B cell (primary cell): ENCODE measurements around the gene TRIO. TPM values are rescaled to one million over a fixed set of nuclear protein-coding genes. Genes with fewer than 3 reads are reported as not detected.
A peak's percentile ranks its signal among the peaks of the same experiment; 100 is the strongest.

Source experiments
- ATAC-seq: fragments of 200-7000 bp; cut with Tn5 transposase; one replicate; pipeline ENCODE4 v1.10.0; 2021; ENCODE audit warnings: low read depth, mild to moderate bottlenecking, moderate number of reproducible peaks, moderate library complexity
- CTCF ChIA-PET: fragments of 350-600 bp; sonication (Branson Sonifier 250); formaldehyde crosslinking; loops from one replicate; lab custom pipeline; 2021; ENCODE audit warnings: antibody characterized with exemption, inconsistent platforms; lab: Charles Lee
- POLR2A ChIA-PET: fragments of 350-600 bp; sonication (Branson Sonifier 250); formaldehyde crosslinking; loops from one replicate; lab custom pipeline; 2021; ENCODE audit warnings: antibody characterized with exemption; lab: Charles Lee
- DNase-seq: peaks from one replicate; pipeline ENCODE4 v3.0.0; 2013
- H2AFZ ChIP-seq: 2 replicates; pipeline ENCODE4 v1.6.1; 2012; ENCODE audit warnings: mild to moderate bottlenecking, low read depth, low read length; ENCODE audit not compliant: insufficient read depth, poor library complexity, severe bottlenecking
- H3K27ac ChIP-seq, 2 donors: 1 replicate in 1 of 2; 2 replicates in 1 of 2; pipeline ENCODE4 v1.5.1; 2012 to 2013; ENCODE audit warnings: low read length in 2 of 2, mild to moderate bottlenecking in 2 of 2, moderate library complexity in 1 of 2
- H3K27me3 ChIP-seq, 4 experiments: fragments of 200-600 bp in 1 of 4; sonication (generic) in 1 of 4; replicated peaks in 1 of 4; 1 replicate in 2 of 4; 2 replicates in 2 of 4; pipeline versions ENCODE4 v1.6.1 to v1.7.0; 2013 to 2016; ENCODE audit warnings: low read length in 3 of 4, mild to moderate bottlenecking in 2 of 4, mixed read lengths in 1 of 4, moderate library complexity in 1 of 4; ENCODE audit not compliant: insufficient read depth in 4 of 4, control insufficient read depth in 3 of 4; ENCODE audit errors: control extremely low read depth in 1 of 4
- H3K36me3 ChIP-seq, 2 experiments: replicated peaks in 1 of 2; 1 replicate in 1 of 2; 2 replicates in 1 of 2; pipeline versions ENCODE4 v1.6.1 to v1.7.1; 2013; ENCODE audit warnings: low read length in 1 of 2; ENCODE audit not compliant: insufficient read depth in 2 of 2, control insufficient read depth in 1 of 2; ENCODE audit errors: control extremely low read depth in 1 of 2, extremely low read depth in 1 of 2
- H3K4me1 ChIP-seq, 2 donors: fragments of 200-600 bp in 1 of 2; sonication (generic) in 1 of 2; 1 replicate in 1 of 2; 2 replicates in 1 of 2; pipeline versions ENCODE4 v1.5.1 to v1.6.1; 2013 to 2017; ENCODE audit warnings: low read length in 2 of 2; ENCODE audit not compliant: control insufficient read depth in 2 of 2, insufficient read depth in 2 of 2
- H3K4me2 ChIP-seq: replicated peaks from 2 replicates; pipeline ENCODE3; 2012; ENCODE audit warnings: mild to moderate bottlenecking, low read depth, low read length; ENCODE audit not compliant: poor library complexity, severe bottlenecking
- H3K4me3 ChIP-seq, 5 experiments: fragments of 200-600 bp in 1 of 5; sonication (generic) in 1 of 5; 1 replicate in 3 of 5; 2 replicates in 2 of 5; pipeline versions ENCODE4 v1.5.1 to v1.7.0; 2011 to 2016; ENCODE audit warnings: low read length in 4 of 5, mild to moderate bottlenecking in 4 of 5, low read depth in 2 of 5, control low read depth in 1 of 5, moderate library complexity in 1 of 5; ENCODE audit not compliant: insufficient read depth in 1 of 5; ENCODE audit errors: control extremely low read depth in 1 of 5, extremely low read depth in 1 of 5
- H3K79me2 ChIP-seq: fragments of 200-600 bp; sonication (generic); one replicate; pipeline ENCODE4 v1.6.0; 2016; ENCODE audit warnings: low read length; ENCODE audit not compliant: control insufficient read depth, insufficient read depth
- H3K9ac ChIP-seq: fragments of 200-600 bp; sonication (generic); 2 replicates; pipeline ENCODE4 v1.6.1; 2017; ENCODE audit warnings: mild to moderate bottlenecking, low read length, moderate library complexity
- H3K9me3 ChIP-seq, 3 donors: one replicate each; pipeline versions ENCODE4 v1.6.1 to v1.7.1; 2013; ENCODE audit warnings: low read length in 2 of 3; ENCODE audit not compliant: control insufficient read depth in 2 of 3, insufficient read depth in 1 of 3; ENCODE audit errors: control extremely low read depth in 1 of 3
- H4K20me1 ChIP-seq: 2 replicates; pipeline ENCODE4 v1.6.0; 2012; ENCODE audit warnings: mild to moderate bottlenecking, low read length; ENCODE audit not compliant: insufficient read depth, control insufficient read depth, poor library complexity, severe bottlenecking
- H3K27ac Mint-ChIP-seq: one replicate; pipeline ENCODE4 v1.8.0; 2021; ENCODE audit warnings: mixed read lengths
- H3K27me3 Mint-ChIP-seq: one replicate; pipeline ENCODE4 v1.8.0; 2021; ENCODE audit warnings: mixed read lengths
- H3K4me1 Mint-ChIP-seq: one replicate; pipeline ENCODE4 v1.8.0; 2021; ENCODE audit warnings: mixed read lengths
- H3K4me3 Mint-ChIP-seq: one replicate; pipeline ENCODE4 v1.8.0; 2021; ENCODE audit warnings: mixed read lengths
- H3K9me3 Mint-ChIP-seq: one replicate; pipeline ENCODE4 v1.8.0; 2022; ENCODE audit warnings: mixed read lengths; ENCODE audit not compliant: insufficient read depth
- CTCF ChIP-seq: fragments of 200-600 bp; IDR thresholded peaks from one replicate; pipeline ENCODE4 v1.8.0; 2022; ENCODE audit warnings: antibody characterized with exemption, mild to moderate bottlenecking
- EZH2 ChIP-seq: IDR thresholded peaks from 2 replicates; pipeline ENCODE4 v1.6.1; 2012; ENCODE audit warnings: borderline replicate concordance, low read depth, mild to moderate bottlenecking, moderate library complexity, low read length; ENCODE audit not compliant: insufficient read depth, poor library complexity, severe bottlenecking
- WGBS: methylation state at CpG from one replicate; pipeline ENCODE4 v1.1.5; 2013; ENCODE audit warnings: missing lambda C conversion rate; ENCODE audit not compliant: insufficient coverage; 5-methylcytosine and 5-hydroxymethylcytosine counted together
- intact Hi-C: fragments of 100-400 bp; cut with micrococcal nuclease; formaldehyde crosslinking; loops from one replicate; pipeline ENCODE4 v1.10.0; 2022
- polyA plus RNA-seq: library from polyadenylated mRNA; depleted of rRNA; stranded (reverse); fragments of >200 nt; gene quantifications from 2 replicates; pipeline ENCODE4 v1.2.3, GENCODE V29; 2012
- total RNA-seq, 2 donors: library from RNA; stranded (reverse); fragments of 120-200 nt in 1 of 2; gene quantifications; 1 replicate in 1 of 2; 2 replicates in 1 of 2; pipeline versions ENCODE4 v1.2.3 to v1.2.4, GENCODE V29; 2013 to 2022

The TRIO gene
- total and polyA plus RNA-seq, 2 donors (not counting 1 experiment from before 2014, with no cell fraction given), result 90.5 to 479 TPM

- intact Hi-C loops, result no loop called here
- ChIA-PET CTCF (interaction anchor here (1.2 to 3.4 kb wide), 7 partner anchors 40 to 102 kb away, joined by 3 to 15 read pairs (median 5); partner anchors contain the start of gene TRIO), POLR2A (interaction anchor here (4.2 kb wide), 1 partner anchor 38 kb away, joined by 28 read pairs; no protein-coding TSS in a partner anchor)
- no peaks in the 10 kb centered on the region for H3K9me3 ChIP-seq
- H3K4me3 Mint-ChIP-seq, result peak overlapping the region; percentile 58
- ATAC-seq, result no peak
- peak overlapping the region; percentile 93 for H3K27ac Mint-ChIP-seq
- no peaks in the 10 kb centered on the region for H3K9me3 Mint-ChIP-seq
- H3K4me2 ChIP-seq, result peak overlapping the region; percentile 20
- H3K9ac ChIP-seq, result no peak overlapping the region
- 80% methylated on average over 1 of the region's 4 CpGs for WGBS
- peak overlapping the region; percentile 80 to 94 for H3K27ac ChIP-seq
- H3K27me3 Mint-ChIP-seq, result no peaks in the 10 kb centered on the region
- peaks cover 89% of the 10 kb centered on the region for H3K4me1 Mint-ChIP-seq
- peaks cover 97% of the 10 kb centered on the region for H3K79me2 ChIP-seq
- no peak overlapping the region for H3K4me3 ChIP-seq
- no peak for TF ChIP-seq EZH2
- TF ChIP-seq CTCF, result no peak
- no peaks in the 10 kb centered on the region for H4K20me1 ChIP-seq
- H2AFZ ChIP-seq, result no peak overlapping the region
- no peaks in the 10 kb centered on the region for H3K36me3 ChIP-seq
- peaks cover 75 to 89% of the 10 kb centered on the region in 2 donors for H3K4me1 ChIP-seq
- no peaks in the 10 kb centered on the region for H3K27me3 ChIP-seq
- no peak for DNase-seq
Observed at GRCh38 chr5:14210729-14211128, 67.6 kb downstream of the TRIO start.
